OCI-LY3 (cell line): ENCODE data around the gene DEXI.
"Not testable (repeated sequence)": the region's sequence is repeated elsewhere in the genome, so short reads cannot be mapped to it uniquely, and the experiment has no call there.

Source experiments
- EZH2phosphoT487 ChIP-seq: fragments of 200-600 bp; shearing (Covaris generic); IDR thresholded peaks from 2 replicates; pipeline ENCODE4 v1.6.1; 2018; ENCODE audit warnings: antibody characterized with exemption, mixed run types, low read depth
- TF ChIP-seq, protein P1 (sequence below): fragments of 200-600, 300-600 bp; sonication (generic); IDR thresholded peaks from 2 replicates; pipeline ENCODE4 v1.5.1; 2014; ENCODE audit warnings: antibody characterized with exemption, low read length, low read depth

DNA sequence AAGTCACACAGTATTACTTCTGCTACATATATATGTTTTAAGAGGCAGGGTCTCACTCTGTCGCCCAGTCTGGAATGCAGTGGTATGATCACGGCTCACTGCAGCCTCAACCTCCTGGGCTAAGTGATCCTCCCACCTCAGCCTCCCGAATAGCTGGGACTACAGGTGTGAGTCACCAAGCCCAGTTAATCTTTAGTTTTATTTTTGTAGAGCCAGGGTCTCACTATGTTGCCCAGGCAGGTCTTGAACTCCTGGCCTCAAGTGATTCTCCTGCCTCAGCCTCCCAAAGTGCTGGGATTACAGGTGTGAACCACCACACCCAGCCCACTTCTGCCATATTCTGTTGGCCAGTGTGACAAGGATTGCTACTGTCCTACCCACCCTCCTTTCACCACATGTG is 17.0 kb downstream of the DEXI start:
- TF ChIP-seq, protein P1, sequence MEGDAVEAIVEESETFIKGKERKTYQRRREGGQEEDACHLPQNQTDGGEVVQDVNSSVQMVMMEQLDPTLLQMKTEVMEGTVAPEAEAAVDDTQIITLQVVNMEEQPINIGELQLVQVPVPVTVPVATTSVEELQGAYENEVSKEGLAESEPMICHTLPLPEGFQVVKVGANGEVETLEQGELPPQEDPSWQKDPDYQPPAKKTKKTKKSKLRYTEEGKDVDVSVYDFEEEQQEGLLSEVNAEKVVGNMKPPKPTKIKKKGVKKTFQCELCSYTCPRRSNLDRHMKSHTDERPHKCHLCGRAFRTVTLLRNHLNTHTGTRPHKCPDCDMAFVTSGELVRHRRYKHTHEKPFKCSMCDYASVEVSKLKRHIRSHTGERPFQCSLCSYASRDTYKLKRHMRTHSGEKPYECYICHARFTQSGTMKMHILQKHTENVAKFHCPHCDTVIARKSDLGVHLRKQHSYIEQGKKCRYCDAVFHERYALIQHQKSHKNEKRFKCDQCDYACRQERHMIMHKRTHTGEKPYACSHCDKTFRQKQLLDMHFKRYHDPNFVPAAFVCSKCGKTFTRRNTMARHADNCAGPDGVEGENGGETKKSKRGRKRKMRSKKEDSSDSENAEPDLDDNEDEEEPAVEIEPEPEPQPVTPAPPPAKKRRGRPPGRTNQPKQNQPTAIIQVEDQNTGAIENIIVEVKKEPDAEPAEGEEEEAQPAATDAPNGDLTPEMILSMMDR = not testable (repeated sequence)
- not testable (repeated sequence) for TF ChIP-seq EZH2phosphoT487
